IMR-90 (cell line): ENCODE data around the gene S100A6. TPM values are rescaled to one million over a fixed set of nuclear protein-coding genes. Genes with fewer than 3 reads are reported as not detected.
A peak's percentile ranks its signal among the peaks of the same experiment; 100 is the strongest.

Experiments
- ATAC-seq: fragments of 200-7000 bp; cut with Tn5 transposase; 2 replicates; pipeline ENCODE4 v1.9.1; 2020; ENCODE audit warnings: low read depth, mild to moderate bottlenecking, moderate library complexity
- BruUV-seq: library from RNA; stranded (reverse); fragments of 400-500 nt; replicated peaks from 2 replicates; lab custom pipeline; 2021; lab: Mats Ljungman, UMichigan
- CTCF ChIA-PET: fragments of 300-600 bp; formaldehyde crosslinking; extraction: SDS; loops from one replicate; lab custom pipeline; 2021; ENCODE audit warnings: antibody characterized with exemption; lab: Yijun Ruan, JAX
- POLR2A ChIA-PET: fragments of 300-600 bp; sonication (Branson Sonifier 250); formaldehyde crosslinking; loops from one replicate; lab custom pipeline; 2022; ENCODE audit warnings: antibody characterized with exemption; ENCODE audit not compliant: unreplicated experiment; lab: Charles Lee
- DNase-seq: peaks from one replicate; pipeline ENCODE4 v3.0.0; 2013
- H2AFZ ChIP-seq: replicated peaks from 2 replicates; pipeline ENCODE3; 2013; ENCODE audit warnings: low read length, mild to moderate bottlenecking; ENCODE audit not compliant: poor library complexity
- H2AK5ac ChIP-seq: 2 replicates; pipeline ENCODE4 v1.6.1; 2013; ENCODE audit warnings: low read depth, low read length, inconsistent platforms
- H2AK9ac ChIP-seq: replicated peaks from 2 replicates; pipeline ENCODE3; 2013; ENCODE audit warnings: mild to moderate bottlenecking, low read depth, low read length, moderate library complexity; ENCODE audit not compliant: poor library complexity
- H2BK120ac ChIP-seq: 2 replicates; pipeline ENCODE4 v1.6.1; 2013; ENCODE audit warnings: low read depth, low read length, inconsistent platforms
- H2BK15ac ChIP-seq: 3 replicates; pipeline ENCODE4 v1.6.1; 2013; ENCODE audit warnings: low read depth, low read length, inconsistent platforms
- H2BK20ac ChIP-seq: 2 replicates; pipeline ENCODE4 v1.6.1; 2013; ENCODE audit warnings: low read depth, mild to moderate bottlenecking, inconsistent platforms, low read length, moderate library complexity
- H2BK5ac ChIP-seq: 2 replicates; pipeline ENCODE4 v1.6.1; 2013; ENCODE audit warnings: mild to moderate bottlenecking, low read depth, low read length, inconsistent platforms; ENCODE audit not compliant: poor library complexity, severe bottlenecking
- H3K14ac ChIP-seq: replicated peaks from 2 replicates; pipeline ENCODE4 v1.6.1; 2013; ENCODE audit warnings: low read depth, low read length, inconsistent platforms
- H3K18ac ChIP-seq: 2 replicates; pipeline ENCODE4 v1.6.1; 2013; ENCODE audit warnings: low read depth, low read length, control low read depth
- H3K23ac ChIP-seq: 2 replicates; pipeline ENCODE4 v1.6.1; 2013; ENCODE audit warnings: low read depth, low read length, inconsistent platforms
- H3K27ac ChIP-seq: 2 replicates; pipeline ENCODE4 v1.5.1; 2013; ENCODE audit warnings: mild to moderate bottlenecking, control low read depth, low read length; ENCODE audit not compliant: insufficient read depth
- H3K27me3 ChIP-seq: 2 replicates; pipeline ENCODE4 v1.6.1; 2013; ENCODE audit warnings: low read length; ENCODE audit not compliant: control insufficient read depth, insufficient read depth
- H3K36me3 ChIP-seq: 2 replicates; pipeline ENCODE4 v1.6.1; 2013; ENCODE audit warnings: low read length, mixed read lengths; ENCODE audit not compliant: control insufficient read depth, insufficient read depth
- H3K4ac ChIP-seq: 2 replicates; pipeline ENCODE4 v1.6.1; 2013; ENCODE audit warnings: low read depth, low read length, inconsistent platforms
- H3K4me1 ChIP-seq: 2 replicates; pipeline ENCODE4 v1.6.1; 2013; ENCODE audit warnings: low read length, mixed read lengths; ENCODE audit not compliant: control insufficient read depth, insufficient read depth
- H3K4me2 ChIP-seq: 2 replicates; pipeline ENCODE4 v1.6.1; 2013; ENCODE audit warnings: low read depth, mild to moderate bottlenecking, control low read depth, low read length, moderate library complexity
- H3K4me3 ChIP-seq: 2 replicates; pipeline ENCODE4 v1.5.1; 2013; ENCODE audit warnings: low read depth, mild to moderate bottlenecking, control low read depth, low read length, moderate library complexity; ENCODE audit not compliant: insufficient read depth
- H3K56ac ChIP-seq: 2 replicates; pipeline ENCODE4 v1.6.1; 2013; ENCODE audit warnings: low read length, inconsistent platforms; ENCODE audit not compliant: insufficient read depth; ENCODE audit errors: extremely low read depth
- H3K79me1 ChIP-seq, 2 experiments: 2 replicates each; pipeline ENCODE4 v1.6.1; 2013; ENCODE audit warnings: low read length in 2 of 2, inconsistent platforms in 1 of 2, low read depth in 1 of 2
- H3K9ac ChIP-seq: 2 replicates; pipeline ENCODE4 v1.6.1; 2013; ENCODE audit warnings: low read depth, low read length, control low read depth
- H3K9me1 ChIP-seq: 2 replicates; pipeline ENCODE4 v1.6.1; 2013; ENCODE audit warnings: low read length, inconsistent platforms; ENCODE audit not compliant: insufficient read depth
- H3K9me3 ChIP-seq: 2 replicates; pipeline ENCODE4 v1.6.1; 2013; ENCODE audit warnings: low read length; ENCODE audit not compliant: control insufficient read depth, insufficient read depth
- H4K20me1 ChIP-seq: 2 replicates; pipeline ENCODE4 v1.6.1; 2013; ENCODE audit warnings: low read length, inconsistent platforms; ENCODE audit not compliant: insufficient read depth
- H4K5ac ChIP-seq: 2 replicates; pipeline ENCODE4 v1.6.1; 2013; ENCODE audit warnings: mild to moderate bottlenecking, low read depth, low read length, control low read depth
- H4K8ac ChIP-seq, 2 experiments: 2 replicates each; pipeline ENCODE4 v1.6.1; 2013; ENCODE audit warnings: low read depth in 2 of 2, low read length in 2 of 2, control low read depth in 1 of 2, inconsistent platforms in 1 of 2
- H4K91ac ChIP-seq: 2 replicates; pipeline ENCODE4 v1.6.1; 2013; ENCODE audit warnings: low read depth, low read length, inconsistent platforms; ENCODE audit not compliant: insufficient read depth
- BHLHE40 ChIP-seq: fragments of 150-350 bp; IDR thresholded peaks from 2 replicates; pipeline ENCODE4 v1.6.1; 2016; ENCODE audit warnings: mild to moderate bottlenecking, low read depth, low read length
- CEBPB ChIP-seq: IDR thresholded peaks from 2 replicates; pipeline ENCODE4 v1.6.1; 2012; ENCODE audit warnings: low read depth, low read length, improper control_type of control experiment
- CHD1 ChIP-seq: IDR thresholded peaks from 2 replicates; pipeline ENCODE4 v1.6.1; 2012; ENCODE audit warnings: low read depth, low read length, improper control_type of control experiment
- CTCF ChIP-seq: conservative IDR thresholded peaks from 2 replicates; pipeline ENCODE4 v1.5.1; 2012; ENCODE audit warnings: mild to moderate bottlenecking, low read depth, low read length, improper control_type of control experiment
- FOS ChIP-seq: fragments of 150-350 bp; IDR thresholded peaks from 2 replicates; pipeline ENCODE4 v1.6.1; 2016; ENCODE audit warnings: low read depth, low read length
- MAFK ChIP-seq: IDR thresholded peaks from 2 replicates; pipeline ENCODE4 v1.6.1; 2012; ENCODE audit warnings: low read depth, low read length, improper control_type of control experiment
- MAZ ChIP-seq: IDR thresholded peaks from 2 replicates; pipeline ENCODE4 v1.6.1; 2012; ENCODE audit warnings: low read depth, mild to moderate bottlenecking, low read length, improper control_type of control experiment, moderate library complexity, borderline replicate concordance
- MXI1 ChIP-seq: IDR thresholded peaks from 2 replicates; pipeline ENCODE4 v1.6.1; 2012; ENCODE audit warnings: low read depth, mild to moderate bottlenecking, low read length, moderate library complexity, borderline replicate concordance
- POLR2A ChIP-seq: IDR thresholded peaks from 2 replicates; pipeline ENCODE4 v1.6.1; 2012; ENCODE audit warnings: mild to moderate bottlenecking, low read depth, low read length
- RAD21 ChIP-seq: IDR thresholded peaks from 2 replicates; pipeline ENCODE4 v1.6.1; 2012; ENCODE audit warnings: low read length, improper control_type of control experiment
- RCOR1 ChIP-seq: IDR thresholded peaks from 2 replicates; pipeline ENCODE4 v1.6.1; 2012; ENCODE audit warnings: mild to moderate bottlenecking, low read length, improper control_type of control experiment; ENCODE audit not compliant: insufficient replicate concordance
- RFX5 ChIP-seq: IDR thresholded peaks from 2 replicates; pipeline ENCODE4 v1.8.0; 2012; ENCODE audit warnings: low read depth, mild to moderate bottlenecking, low read length, moderate library complexity
- SMC3 ChIP-seq: fragments of 150-350 bp; IDR thresholded peaks from 2 replicates; pipeline ENCODE4 v1.6.1; 2016; ENCODE audit warnings: low read depth, mild to moderate bottlenecking, antibody characterized with exemption, low read length, moderate library complexity
- WGBS, 2 experiments: methylation state at CpG; one replicate each; pipeline versions ENCODE4 v1.1.5 to v1.1.7; 2013; ENCODE audit warnings: missing lambda C conversion rate in 2 of 2; ENCODE audit not compliant: insufficient read length in 1 of 2; ENCODE audit errors: extremely low coverage in 2 of 2; 5-methylcytosine and 5-hydroxymethylcytosine counted together
- dilution Hi-C: fragments of 300-500 bp; cut with HindIII; formaldehyde crosslinking; loops from one replicate; pipeline ENCODE4 v1.14.3; 2018; ENCODE audit warnings: low sequenced_read_pairs; ENCODE audit not compliant: unreplicated experiment
- in situ Hi-C: fragments of 300-500 bp; cut with MboI; formaldehyde crosslinking; loops from 3 replicates; pipeline ENCODE4 v1.14.3; 2019; ENCODE audit warnings: low sequenced_read_pairs, inconsistent platforms, mixed read lengths
- intact Hi-C: fragments of 100-400 bp; cut with micrococcal nuclease; formaldehyde crosslinking; loops from 2 replicates; pipeline ENCODE4 v1.10.0; 2022
- polyA plus RNA-seq, 3 experiments: library from polyadenylated mRNA; depleted of rRNA; stranded (reverse); fragments of >200 nt; gene quantifications; 2 replicates each; pipeline ENCODE4 v1.2.3, GENCODE V29; 2012; ENCODE audit warnings: low replicate concordance in 1 of 3
- total RNA-seq: library from RNA; depleted of rRNA; stranded (reverse); fragments of >200 nt; gene quantifications from 2 replicates; pipeline ENCODE4 v1.2.3, GENCODE V29; 2012
- TF ChIP-seq, protein P1 (sequence below): fragments of 150-350 bp; IDR thresholded peaks from 2 replicates; pipeline ENCODE4 v1.6.1; 2016; ENCODE audit warnings: low read depth, mild to moderate bottlenecking, low read length, moderate library complexity, borderline replicate concordance

S100A6 gene
- total and polyA plus RNA-seq, 2 of the 4 experiments (the other 2 are of a cell fraction): 373 to 1,755 TPM

GRCh38 chr1:153506386-153506785, 29.4 kb downstream of the S100A6 start:
- H4K8ac ChIP-seq: peak overlapping the region in 1 of 2 experiments; percentile 61; a peak in 3 of 4 replicates
- intact Hi-C loops: loop anchor here (10.0 kb wide), 1 partner anchor 478 kb away; the partner anchor contains the start of gene RAB13
- no peak for ATAC-seq
- H2BK20ac ChIP-seq: peak overlapping the region; percentile 86
- peak overlapping the region; percentile 91 for H2AK9ac ChIP-seq
- no TSS peak for BruUV-seq
- H4K5ac ChIP-seq: peak overlapping the region; percentile 40; the same call in 1 of the 2 replicates
- H4K20me1 ChIP-seq: no peaks in the 10 kb centered on the region
- peak overlapping the region; percentile 5; the same call in 1 of the 2 replicates for H3K4me2 ChIP-seq
- dilution Hi-C loops: no loop called here
- 0 out of 2 replicates have a peak overlapping the region, but pooled peaks have one; percentile 3 for H3K56ac ChIP-seq
- no peaks in the 10 kb centered on the region for H3K36me3 ChIP-seq
- peaks cover 12% of the 10 kb centered on the region for H3K9me1 ChIP-seq
- ChIA-PET CTCF (interaction anchor here (0.9 to 2.4 kb wide), 5 partner anchors 11 to 121 kb away, joined by 3 to 11 read pairs (median 4); partner anchors contain the start of genes S100A1 and S100A13), POLR2A (interaction anchor here (1.1 kb wide), 1 partner anchor 111 kb away, joined by 3 read pairs; no protein-coding TSS in a partner anchor)
- TF ChIP-seq RFX5 (no peak), MAFK (no peak), SMC3 (no peak), CHD1 (no peak), CEBPB (no peak), RCOR1 (no peak), BHLHE40 (no peak), POLR2A (no peak), RAD21 (no peak), FOS (no peak), MXI1 (no peak), CTCF (no peak), MAZ (no peak)
- TF ChIP-seq, protein P1, sequence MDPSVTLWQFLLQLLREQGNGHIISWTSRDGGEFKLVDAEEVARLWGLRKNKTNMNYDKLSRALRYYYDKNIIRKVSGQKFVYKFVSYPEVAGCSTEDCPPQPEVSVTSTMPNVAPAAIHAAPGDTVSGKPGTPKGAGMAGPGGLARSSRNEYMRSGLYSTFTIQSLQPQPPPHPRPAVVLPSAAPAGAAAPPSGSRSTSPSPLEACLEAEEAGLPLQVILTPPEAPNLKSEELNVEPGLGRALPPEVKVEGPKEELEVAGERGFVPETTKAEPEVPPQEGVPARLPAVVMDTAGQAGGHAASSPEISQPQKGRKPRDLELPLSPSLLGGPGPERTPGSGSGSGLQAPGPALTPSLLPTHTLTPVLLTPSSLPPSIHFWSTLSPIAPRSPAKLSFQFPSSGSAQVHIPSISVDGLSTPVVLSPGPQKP: no peak
- H3K9ac ChIP-seq: no peak overlapping the region
- H3K27me3 ChIP-seq: no peaks in the 10 kb centered on the region; the same call in 1 of the 2 replicates
- H3K4me3 ChIP-seq: no peak overlapping the region
- peak overlapping the region; percentile 65 for H2AFZ ChIP-seq
- 86% methylated on average over 2 of the region's 5 CpGs; no CpG with 5 or more reads in 1 of the 2 experiments for WGBS, 2 experiments
- H2BK15ac ChIP-seq: peak overlapping the region; percentile 68; the same call in 2 of the 3 replicates
- in situ Hi-C loops: loop anchor here (5.0 kb wide), 1 partner anchor 241 kb away; no protein-coding TSS in a partner anchor
- peak overlapping the region; percentile 69 for H3K18ac ChIP-seq
- H3K79me1 ChIP-seq: peaks cover 0 to 4% of the 10 kb centered on the region in 2 experiments; a peak in 1 of 4 replicates
- peak overlapping the region; percentile 85 for H3K4ac ChIP-seq
- peak overlapping the region; percentile 69 for H2BK5ac ChIP-seq
- H3K4me1 ChIP-seq: peaks cover 23% of the 10 kb centered on the region
- 0 out of 2 replicates have a peak overlapping the region, but pooled peaks have one; percentile 55 for H3K14ac ChIP-seq
- no peaks in the 10 kb centered on the region for H3K9me3 ChIP-seq
- DNase-seq: no peak
- H3K27ac ChIP-seq: peak overlapping the region; percentile 82
- no peak overlapping the region; the same call in 1 of the 2 replicates for H3K23ac ChIP-seq
- peak overlapping the region; percentile 79 for H2BK120ac ChIP-seq
- H4K91ac ChIP-seq: peak overlapping the region; percentile 74; the same call in 1 of the 2 replicates
- H2AK5ac ChIP-seq: peak overlapping the region; percentile 98
